A549 (cell line): ENCODE data around the gene NRM. TPM values are rescaled to one million over a fixed set of nuclear protein-coding genes. Genes with fewer than 3 reads are reported as not detected.

ENCODE experiments used
- ATAC-seq, 2 experiments: fragments of 200-7000 bp in 1 of 2; fragments of >200 bp in 1 of 2; cut with Nextera tagmentation in 1 of 2; cut with Tn5 transposase in 1 of 2; 3 replicates each; pipeline versions ENCODE4 v1.8.0 to v1.9.1; 2018 to 2020; ENCODE audit warnings: mild to moderate bottlenecking in 1 of 2, moderate library complexity in 1 of 2
- CTCF ChIA-PET: fragments of 300-600 bp; sonication (Branson Sonifier 250); formaldehyde crosslinking; extraction: SDS; loops from one replicate; lab custom pipeline; 2021; ENCODE audit warnings: antibody characterized with exemption, inconsistent platforms; lab: Yijun Ruan, JAX
- POLR2A ChIA-PET: fragments of 350-600 bp; formaldehyde crosslinking; extraction: SDS; loops from one replicate; lab custom pipeline; 2021; ENCODE audit warnings: antibody characterized with exemption, inconsistent platforms; lab: Yijun Ruan, JAX
- DNase-seq, 2 experiments: peaks; one replicate each; pipeline versions ENCODE4 v3.0.0 to v3.0.0-alpha.2; 2011 to 2016; ENCODE audit warnings: low read depth in 1 of 2, low spot score in 1 of 2
- FAIRE-seq: peaks from 2 replicates; lab custom pipeline; 2011; peaks lifted over from hg19 to GRCh38; lab: Jason Lieb, UNC
- H3K27ac ChIP-seq, 2 experiments: fragments of >200 bp; sonication (Bioruptor Twin); formaldehyde crosslinking; 3 replicates each; pipeline ENCODE4 v1.5.1; 2016 to 2017
- H3K4me1 ChIP-seq: fragments of >200 bp; sonication (Bioruptor Twin); formaldehyde crosslinking; 3 replicates; pipeline ENCODE4 v1.6.1; 2016
- H3K4me2 ChIP-seq: fragments of >200 bp; sonication (Bioruptor Twin); formaldehyde crosslinking; 3 replicates; pipeline ENCODE4 v1.6.1; 2016
- H3K4me3 ChIP-seq: fragments of >200 bp; sonication (Bioruptor Twin); formaldehyde crosslinking; 3 replicates; pipeline ENCODE4 v1.5.1; 2016
- H3K9me3 ChIP-seq: fragments of >200 bp; sonication (Bioruptor Twin); formaldehyde crosslinking; 3 replicates; pipeline ENCODE4 v1.6.1; 2016
- E2F6 ChIP-seq: IDR thresholded peaks from 2 replicates; pipeline ENCODE4 v1.6.1; 2012; ENCODE audit warnings: low read depth, borderline replicate concordance
- EHF ChIP-seq: fragments of 250-450 bp; sonication (Bioruptor Pico); IDR thresholded peaks from 2 replicates; pipeline ENCODE4 v1.5.0; 2020; ENCODE audit warnings: mild to moderate bottlenecking
- EP300 ChIP-seq, 2 experiments: fragments of >200 bp; sonication (Bioruptor Twin); formaldehyde crosslinking; IDR thresholded peaks; 2 replicates in 1 of 2; 3 replicates in 1 of 2; pipeline ENCODE4 v1.6.1; 2016 to 2017
- FOSL2 ChIP-seq, 2 experiments: fragments of 450-650 bp in 1 of 2; fragments of >200 bp in 1 of 2; sonication (Bioruptor Twin) in 1 of 2; formaldehyde crosslinking; IDR thresholded peaks; 2 replicates each; pipeline versions ENCODE4 v1.5.0 to v1.6.1; 2016 to 2020; ENCODE audit warnings: mild to moderate bottlenecking in 1 of 2, moderate library complexity in 1 of 2
- GATA3 ChIP-seq: IDR thresholded peaks from 2 replicates; pipeline ENCODE4 v1.6.1; 2012; ENCODE audit warnings: borderline replicate concordance
- HMGXB4 ChIP-seq: fragments of 250-450 bp; sonication (Bioruptor Pico); IDR thresholded peaks from 2 replicates; pipeline ENCODE4 v1.5.0; 2021; ENCODE audit warnings: mild to moderate bottlenecking, moderate library complexity, borderline replicate concordance
- HOXB13 ChIP-seq: fragments of 250-450 bp; sonication (Bioruptor Pico); IDR thresholded peaks from 2 replicates; pipeline ENCODE4 v1.5.0; 2020; ENCODE audit warnings: low read depth, mild to moderate bottlenecking, moderate library complexity
- HOXB5 ChIP-seq: fragments of 250-450 bp; sonication (Bioruptor Pico); IDR thresholded peaks from 2 replicates; pipeline ENCODE4 v1.5.0; 2020; ENCODE audit warnings: mild to moderate bottlenecking, moderate library complexity
- MAFK ChIP-seq: fragments of 450-650 bp; IDR thresholded peaks from 2 replicates; pipeline ENCODE4 v1.6.1; 2014; ENCODE audit not compliant: partially characterized antibody
- MAZ ChIP-seq: fragments of 150-350 bp; IDR thresholded peaks from 2 replicates; pipeline ENCODE4 v1.6.1; 2014; ENCODE audit warnings: antibody characterized with exemption, low read depth, low read length, borderline replicate concordance
- RCOR1 ChIP-seq: fragments of 150-350 bp; IDR thresholded peaks from 2 replicates; pipeline ENCODE4 v1.6.1; 2014; ENCODE audit warnings: antibody characterized with exemption, low read length, low read depth
- REST ChIP-seq: fragments of 200-600 bp; sonication (generic); IDR thresholded peaks from 2 replicates; pipeline ENCODE4 v1.6.1; 2016; ENCODE audit warnings: antibody characterized with exemption, mild to moderate bottlenecking, moderate library complexity
- TFCP2L1 ChIP-seq: fragments of 250-450 bp; sonication (Bioruptor Pico); IDR thresholded peaks from 2 replicates; pipeline ENCODE4 v1.5.0; 2021; ENCODE audit warnings: mild to moderate bottlenecking
- ZFP36 ChIP-seq: fragments of 450-650 bp; IDR thresholded peaks from 2 replicates; pipeline ENCODE4 v1.6.1; 2014; ENCODE audit warnings: borderline replicate concordance; ENCODE audit not compliant: partially characterized antibody
- ZSCAN20 ChIP-seq: fragments of 250-450 bp; sonication (Bioruptor Pico); IDR thresholded peaks from 2 replicates; pipeline ENCODE4 v1.8.0; 2022; ENCODE audit warnings: mild to moderate bottlenecking, moderate library complexity
- WGBS: methylation state at CpG from one replicate; pipeline ENCODE4 v1.1.6; 2017; ENCODE audit errors: missing lambda C conversion rate; 5-methylcytosine and 5-hydroxymethylcytosine counted together
- polyA plus RNA-seq, 4 experiments: library from polyadenylated mRNA; depleted of rRNA in 3 of 4; stranded (reverse); fragments of >200 nt; fragmentation: RNase III in 1 of 4; extraction: RNeasy Plus Mini Kit Qiagen cat#74134 plus additional on column Dnase treatment in 1 of 4; gene quantifications; 2 replicates in 3 of 4; 3 replicates in 1 of 4; pipeline ENCODE4 v1.2.3, GENCODE V29; 2011 to 2017
- TF ChIP-seq, protein P1 (sequence below): IDR thresholded peaks from 2 replicates; pipeline ENCODE4 v1.6.1; 2012
- TF ChIP-seq, protein P2 (sequence below): fragments of 250-450 bp; sonication (Bioruptor Pico); IDR thresholded peaks from 2 replicates; pipeline ENCODE4 v1.5.0; 2020; ENCODE audit warnings: low read depth, mild to moderate bottlenecking, moderate library complexity

NRM gene
- polyA plus RNA-seq, 2 of the 4 experiments (the other 2 are of a cell fraction), result 11.3 to 13.0 TPM

DNA sequence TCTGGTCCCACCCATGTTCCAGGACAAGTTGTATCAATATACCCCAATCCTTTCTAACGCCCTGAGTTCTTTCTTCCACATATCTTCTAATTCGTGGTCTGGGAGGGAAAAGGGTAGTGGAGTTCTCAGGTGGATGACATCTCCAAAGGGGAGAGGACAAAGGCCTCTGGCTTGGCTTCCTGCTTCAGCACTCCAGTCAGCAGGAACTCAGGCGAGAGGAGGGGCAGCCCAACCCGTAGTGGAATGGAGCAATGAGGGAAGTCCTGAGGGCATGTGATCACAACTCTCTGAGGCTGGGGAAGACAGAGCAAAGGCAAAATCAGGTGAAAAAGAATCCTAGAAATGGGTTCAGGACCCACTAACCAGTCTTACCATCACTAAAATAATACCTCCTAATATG, 9.6 kb upstream of the NRM start:
- H3K4me1 ChIP-seq, result peaks cover 6% of the 10 kb centered on the region; the same call in 2 of the 3 replicates
- TF ChIP-seq ZFP36 (no peak), REST (no peak), HMGXB4 (CRISPR knock-in tag) (no peak), MAZ (no peak)
- TF ChIP-seq, protein P1, sequence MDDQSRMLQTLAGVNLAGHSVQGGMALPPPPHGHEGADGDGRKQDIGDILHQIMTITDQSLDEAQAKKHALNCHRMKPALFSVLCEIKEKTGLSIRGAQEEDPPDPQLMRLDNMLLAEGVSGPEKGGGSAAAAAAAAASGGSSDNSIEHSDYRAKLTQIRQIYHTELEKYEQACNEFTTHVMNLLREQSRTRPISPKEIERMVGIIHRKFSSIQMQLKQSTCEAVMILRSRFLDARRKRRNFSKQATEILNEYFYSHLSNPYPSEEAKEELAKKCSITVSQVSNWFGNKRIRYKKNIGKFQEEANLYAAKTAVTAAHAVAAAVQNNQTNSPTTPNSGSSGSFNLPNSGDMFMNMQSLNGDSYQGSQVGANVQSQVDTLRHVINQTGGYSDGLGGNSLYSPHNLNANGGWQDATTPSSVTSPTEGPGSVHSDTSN, result no peak
- WGBS, result 70% methylated on average over 4 of the region's 4 CpGs
- H3K4me3 ChIP-seq, result no peak overlapping the region
- no peaks in the 10 kb centered on the region for H3K9me3 ChIP-seq
- ATAC-seq (no peak), DNase-seq (no peak), FAIRE-seq (no peak)
- POLR2A ChIA-PET, result interaction anchor here (1.0 kb wide), 1 partner anchor 17 kb away, joined by 4 read pairs; the partner anchor contains the start of gene MDC1
- no peak overlapping the region for H3K4me2 ChIP-seq
- no peak overlapping the region for H3K27ac ChIP-seq
- CTCF ChIA-PET, result interaction anchor here (0.9 to 1.2 kb wide), 2 partner anchors 15 to 387 kb away, joined by 3 read pairs; no protein-coding TSS in a partner anchor

DNA sequence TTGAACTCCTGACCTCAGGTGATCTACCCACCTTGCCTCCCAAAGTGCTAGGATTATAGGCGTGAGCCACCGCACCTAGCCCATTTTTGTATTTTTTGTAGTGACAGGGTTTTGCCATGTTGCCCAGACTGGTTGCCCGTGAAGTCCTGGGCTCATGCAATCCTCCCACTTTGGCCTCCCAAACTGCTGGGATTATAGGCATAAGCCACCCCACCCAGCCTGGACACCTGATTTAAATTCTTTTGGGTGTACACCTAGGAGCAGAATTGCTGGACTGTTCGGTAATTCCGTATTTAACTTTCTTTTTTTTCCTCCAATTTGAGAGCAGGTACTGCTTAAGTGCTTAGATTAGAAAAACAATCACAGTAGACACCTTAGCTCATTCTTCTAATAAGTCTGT, 5.6 kb upstream of the NRM start:
- FAIRE-seq, result no peak
- WGBS, result 97% methylated on average over 5 of the region's 5 CpGs

More for the DNA sequence above, 5.6 kb upstream of the NRM start:
- TF ChIP-seq HOXB5 (CRISPR knock-in tag), result no peak
- TF ChIP-seq REST, result no peak
- no peak for TF ChIP-seq EP300 (IDR thresholded peaks at IDR 0.05)
- TF ChIP-seq E2F6, result no peak
- no peak for TF ChIP-seq TFCP2L1 (CRISPR knock-in tag)
- TF ChIP-seq RCOR1, result no peak
- TF ChIP-seq GATA3, result no peak
- TF ChIP-seq EHF, result no peak
- TF ChIP-seq HOXB13 (CRISPR knock-in tag), result no peak
- TF ChIP-seq, protein P2, sequence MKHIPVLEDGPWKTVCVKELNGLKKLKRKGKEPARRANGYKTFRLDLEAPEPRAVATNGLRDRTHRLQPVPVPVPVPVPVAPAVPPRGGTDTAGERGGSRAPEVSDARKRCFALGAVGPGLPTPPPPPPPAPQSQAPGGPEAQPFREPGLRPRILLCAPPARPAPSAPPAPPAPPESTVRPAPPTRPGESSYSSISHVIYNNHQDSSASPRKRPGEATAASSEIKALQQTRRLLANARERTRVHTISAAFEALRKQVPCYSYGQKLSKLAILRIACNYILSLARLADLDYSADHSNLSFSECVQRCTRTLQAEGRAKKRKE (CRISPR knock-in tag), result no peak
- TF ChIP-seq MAFK, result no peak
- no peak for TF ChIP-seq ZSCAN20 (CRISPR knock-in tag)
- TF ChIP-seq FOSL2 (IDR thresholded peaks at IDR 0.05), result no peak
- no peak for TF ChIP-seq FOSL2 (CRISPR knock-in tag; IDR thresholded peaks at IDR 0.05)
- peaks cover 18% of the 10 kb centered on the region for H3K4me1 ChIP-seq
- no peak overlapping the region for H3K4me3 ChIP-seq
- no peaks in the 10 kb centered on the region for H3K9me3 ChIP-seq
- no peak overlapping the region for H3K4me2 ChIP-seq
- peak overlapping the region in 1 of 2 experiments; percentile 67; a peak in 1 of 6 replicates for H3K27ac ChIP-seq
- ChIA-PET CTCF (interaction anchor here (0.7 to 3.2 kb wide), 3 partner anchors 18 to 166 kb away, joined by 3 to 18 read pairs (median 4); no protein-coding TSS in a partner anchor), POLR2A (no interaction called here)
- ATAC-seq (no peak), DNase-seq (no peak)
